Bronchial epithelial cell (primary cell): ENCODE data around the gene AFF3. TPM values are rescaled to one million over a fixed set of nuclear protein-coding genes. Genes with fewer than 3 reads are reported as not detected.

Experiments used
- DNase-seq: peaks from one replicate; pipeline ENCODE4 v3.0.0-alpha.2; 2010; ENCODE audit warnings: low read depth
- FAIRE-seq: peaks from 2 replicates; lab custom pipeline; 2011; peaks lifted over from hg19 to GRCh38; lab: Jason Lieb, UNC
- H3K27me3 ChIP-seq: 2 replicates; pipeline ENCODE4 v1.5.1; 2011; ENCODE audit warnings: low read length; ENCODE audit not compliant: control insufficient read depth, insufficient read depth
- H3K36me3 ChIP-seq: 2 replicates; pipeline ENCODE4 v1.5.1; 2011; ENCODE audit warnings: low read length; ENCODE audit not compliant: control insufficient read depth, insufficient read depth
- H3K4me3 ChIP-seq: 2 replicates; pipeline ENCODE4 v1.5.1; 2011; ENCODE audit warnings: mild to moderate bottlenecking, low read depth, low read length, control low read depth
- total RNA-seq: library from RNA; depleted of rRNA; stranded (reverse); fragments of >200 nt; gene quantifications from 2 replicates; pipeline ENCODE4 v1.2.1, GENCODE V29; 2014
- TF ChIP-seq, protein P1 (sequence below): IDR thresholded peaks from 2 replicates; pipeline ENCODE4 v1.5.1; 2011; ENCODE audit warnings: mild to moderate bottlenecking, moderate library complexity, low read length, control low read depth, inconsistent platforms; ENCODE audit not compliant: insufficient read depth, severe bottlenecking

AFF3 gene
- total RNA-seq, 1 donor from 2014 or later: not detected

- Histone ChIP-seq H3K27me3 (no peaks in the 10 kb centered on the region), H3K4me3 (no peak overlapping the region), H3K36me3 (no peaks in the 10 kb centered on the region)
- FAIRE-seq: no peak
- TF ChIP-seq, protein P1, sequence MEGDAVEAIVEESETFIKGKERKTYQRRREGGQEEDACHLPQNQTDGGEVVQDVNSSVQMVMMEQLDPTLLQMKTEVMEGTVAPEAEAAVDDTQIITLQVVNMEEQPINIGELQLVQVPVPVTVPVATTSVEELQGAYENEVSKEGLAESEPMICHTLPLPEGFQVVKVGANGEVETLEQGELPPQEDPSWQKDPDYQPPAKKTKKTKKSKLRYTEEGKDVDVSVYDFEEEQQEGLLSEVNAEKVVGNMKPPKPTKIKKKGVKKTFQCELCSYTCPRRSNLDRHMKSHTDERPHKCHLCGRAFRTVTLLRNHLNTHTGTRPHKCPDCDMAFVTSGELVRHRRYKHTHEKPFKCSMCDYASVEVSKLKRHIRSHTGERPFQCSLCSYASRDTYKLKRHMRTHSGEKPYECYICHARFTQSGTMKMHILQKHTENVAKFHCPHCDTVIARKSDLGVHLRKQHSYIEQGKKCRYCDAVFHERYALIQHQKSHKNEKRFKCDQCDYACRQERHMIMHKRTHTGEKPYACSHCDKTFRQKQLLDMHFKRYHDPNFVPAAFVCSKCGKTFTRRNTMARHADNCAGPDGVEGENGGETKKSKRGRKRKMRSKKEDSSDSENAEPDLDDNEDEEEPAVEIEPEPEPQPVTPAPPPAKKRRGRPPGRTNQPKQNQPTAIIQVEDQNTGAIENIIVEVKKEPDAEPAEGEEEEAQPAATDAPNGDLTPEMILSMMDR: no peak
- DNase-seq: no peak
Observed at GRCh38 chr2:100184055-100184737, 41.8 kb upstream of the AFF3 start.

GRCh38 chr2:100182494-100183361 lies 40.3 kb upstream of the AFF3 start:
- no peaks in the 10 kb centered on the region for H3K36me3 ChIP-seq
- no peak for DNase-seq
- TF ChIP-seq, protein P1: no peak
- FAIRE-seq: no peak
- H3K27me3 ChIP-seq: no peaks in the 10 kb centered on the region
- H3K4me3 ChIP-seq: no peak overlapping the region

DNA sequence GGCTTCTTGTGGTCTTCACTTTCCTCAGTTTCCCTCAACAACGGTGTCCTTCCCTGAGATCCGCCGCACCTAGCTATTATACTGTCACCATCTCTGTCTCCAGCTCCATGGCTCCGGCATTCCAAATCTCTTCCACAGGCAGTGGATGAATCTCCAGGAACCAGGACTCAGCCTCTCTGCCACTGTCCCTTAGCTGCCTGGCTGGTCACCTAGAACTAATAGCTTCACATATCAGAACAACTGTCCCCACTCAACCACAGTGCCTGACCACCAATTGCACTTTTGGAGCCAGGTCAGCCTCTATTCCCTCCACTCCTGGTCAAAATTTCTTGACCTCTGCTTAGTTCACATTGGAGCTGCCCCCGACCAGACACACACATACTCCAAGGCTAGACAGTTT lies 38.1 kb upstream of the AFF3 start:
- H3K27me3 ChIP-seq: no peaks in the 10 kb centered on the region
- FAIRE-seq (no peak), DNase-seq (no peak)
- TF ChIP-seq, protein P1: no peak
- H3K4me3 ChIP-seq: no peak overlapping the region
- H3K36me3 ChIP-seq: no peaks in the 10 kb centered on the region

GRCh38 chr2:100179806-100180205 lies 37.4 kb upstream of the AFF3 start:
- FAIRE-seq: no peak
- TF ChIP-seq, protein P1: no peak
- Histone ChIP-seq H3K27me3 (no peaks in the 10 kb centered on the region), H3K36me3 (no peaks in the 10 kb centered on the region), H3K4me3 (no peak overlapping the region)
- DNase-seq: no peak

DNA sequence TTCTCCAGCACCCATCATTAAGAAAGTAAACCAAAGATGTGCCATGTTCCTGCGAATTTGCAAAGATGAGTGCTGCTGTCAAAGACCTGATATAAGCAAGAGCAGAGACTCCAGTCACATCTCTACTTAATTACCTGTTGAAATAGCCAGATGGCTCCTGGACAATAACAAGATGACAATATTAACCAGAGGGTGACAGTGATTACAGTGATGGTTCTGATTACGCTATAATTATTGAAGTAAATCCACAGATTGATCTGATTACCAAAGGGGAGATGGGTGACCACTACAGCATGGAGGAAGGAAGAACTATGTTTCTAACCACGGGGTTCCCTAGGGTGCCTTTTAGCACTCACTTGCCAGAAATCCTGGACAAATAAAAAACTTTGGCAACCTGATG lies 36.5 kb upstream of the AFF3 start:
- H3K27me3 ChIP-seq: no peaks in the 10 kb centered on the region
- DNase-seq (no peak), FAIRE-seq (no peak)
- no peaks in the 10 kb centered on the region for H3K36me3 ChIP-seq
- TF ChIP-seq, protein P1: no peak
- no peak overlapping the region for H3K4me3 ChIP-seq
